HEK293 (cell line): ENCODE data around the gene GET3.

Experiments used
- CTCF ChIA-PET: fragments of 350-600 bp; formaldehyde crosslinking; extraction: SDS; loops from one replicate; lab custom pipeline; 2021; ENCODE audit warnings: antibody characterized with exemption; lab: Yijun Ruan, JAX
- POLR2A ChIA-PET: fragments of 300-600 bp; formaldehyde crosslinking; extraction: SDS; loops from one replicate; lab custom pipeline; 2020; ENCODE audit warnings: antibody characterized with exemption, inconsistent platforms; lab: Yijun Ruan, JAX
- H3K27ac ChIP-seq: fragments of 200-500 bp; sonication (Bioruptor generic); 2 replicates; pipeline ENCODE4 v1.5.1; 2014; ENCODE audit warnings: low read depth, low read length, control low read depth, inconsistent platforms; ENCODE audit errors: extremely low read depth
- H3K36me3 ChIP-seq, 2 experiments: fragments of 200-500 bp in 1 of 2; sonication (Bioruptor generic) in 1 of 2; 1 replicate in 1 of 2; 2 replicates in 1 of 2; pipeline ENCODE4 v1.5.1; 2014 to 2017; ENCODE audit warnings: inconsistent platforms in 2 of 2, low read length in 2 of 2; ENCODE audit not compliant: control insufficient read depth in 2 of 2, insufficient read depth in 1 of 2
- H3K4me1 ChIP-seq: fragments of 200-500 bp; sonication (Bioruptor generic); 2 replicates; pipeline ENCODE4 v1.5.1; 2014; ENCODE audit warnings: mild to moderate bottlenecking, low read length, inconsistent platforms; ENCODE audit not compliant: control insufficient read depth, insufficient read depth
- H3K4me3 ChIP-seq: 2 replicates; pipeline ENCODE4 v1.5.1; 2011; ENCODE audit warnings: low read depth, mild to moderate bottlenecking, control low read depth, low read length, moderate library complexity
- H3K9me3 ChIP-seq: fragments of 200-500 bp; sonication (Bioruptor generic); 2 replicates; pipeline ENCODE4 v1.5.1; 2014; ENCODE audit warnings: low read depth, low read length, inconsistent platforms; ENCODE audit not compliant: control insufficient read depth, insufficient read depth
- BCL11B ChIP-seq: fragments of 450-650 bp; formaldehyde crosslinking; IDR thresholded peaks from 2 replicates; pipeline ENCODE4 v1.5.1; 2016; ENCODE audit warnings: low read depth, missing biosample characterization, missing genetic modification characterization
- HOXA7 ChIP-seq: sonication (generic); formaldehyde crosslinking; IDR thresholded peaks from 2 replicates; pipeline ENCODE4 v1.8.1; 2022; ENCODE audit warnings: missing genetic modification reagents, borderline replicate concordance
- INSM2 ChIP-seq: fragments of 450-650 bp; formaldehyde crosslinking; IDR thresholded peaks from 2 replicates; pipeline ENCODE4 v1.5.1; 2016; ENCODE audit warnings: missing biosample characterization, missing genetic modification characterization
- KLF1 ChIP-seq: fragments of 450-650 bp; formaldehyde crosslinking; IDR thresholded peaks from 2 replicates; pipeline ENCODE4 v1.5.1; 2016; ENCODE audit warnings: missing biosample characterization, missing genetic modification characterization
- KLF10 ChIP-seq: fragments of 450-650 bp; IDR thresholded peaks from 2 replicates; pipeline ENCODE4 v1.5.1; 2018; ENCODE audit warnings: missing biosample characterization, mild to moderate bottlenecking, missing genetic modification characterization
- KLF16 ChIP-seq: fragments of 450-650 bp; formaldehyde crosslinking; IDR thresholded peaks from 2 replicates; pipeline ENCODE4 v1.5.1; 2017; ENCODE audit warnings: missing biosample characterization, missing genetic modification characterization
- KLF7 ChIP-seq: fragments of 450-650 bp; formaldehyde crosslinking; IDR thresholded peaks from 2 replicates; pipeline ENCODE4 v1.5.1; 2016; ENCODE audit warnings: missing biosample characterization, missing genetic modification characterization, borderline replicate concordance
- PRDM1 ChIP-seq: fragments of 450-650 bp; formaldehyde crosslinking; IDR thresholded peaks from 2 replicates; pipeline ENCODE4; 2016; ENCODE audit warnings: missing biosample characterization, missing genetic modification characterization
- PRDM10 ChIP-seq: fragments of 450-650 bp; formaldehyde crosslinking; IDR thresholded peaks from 2 replicates; pipeline ENCODE4 v1.5.1; 2016; ENCODE audit warnings: missing biosample characterization, missing genetic modification characterization
- RBAK ChIP-seq: fragments of 450-650 bp; formaldehyde crosslinking; IDR thresholded peaks from 2 replicates; pipeline ENCODE4 v1.5.1; 2016; ENCODE audit warnings: missing biosample characterization, missing genetic modification characterization
- SP2 ChIP-seq: fragments of 450-650 bp; formaldehyde crosslinking; IDR thresholded peaks from 2 replicates; pipeline ENCODE4 v1.5.1; 2016; ENCODE audit warnings: missing biosample characterization, missing genetic modification characterization
- TRIM28 ChIP-seq: IDR thresholded peaks from 2 replicates; pipeline ENCODE4 v1.6.1; 2011; ENCODE audit warnings: low read length, control low read depth, borderline replicate concordance
- ZBTB11 ChIP-seq: fragments of 450-650 bp; formaldehyde crosslinking; conservative IDR thresholded peaks from 2 replicates; pipeline ENCODE4 v1.5.1; 2016; ENCODE audit warnings: low read depth, missing biosample characterization, missing genetic modification characterization
- ZBTB7A ChIP-seq: fragments of 450-650 bp; formaldehyde crosslinking; IDR thresholded peaks from 2 replicates; pipeline ENCODE4 v1.5.1; 2016; ENCODE audit warnings: low read depth, missing biosample characterization, missing genetic modification characterization
- ZNF114 ChIP-seq: fragments of 450-650 bp; formaldehyde crosslinking; IDR thresholded peaks from 2 replicates; pipeline ENCODE4 v1.5.0; 2017; ENCODE audit warnings: missing biosample characterization, missing genetic modification characterization
- ZNF132 ChIP-seq: fragments of 450-650 bp; formaldehyde crosslinking; IDR thresholded peaks from 2 replicates; pipeline ENCODE4 v1.5.1; 2017; ENCODE audit warnings: missing biosample characterization, missing genetic modification characterization, borderline replicate concordance
- ZNF169 ChIP-seq: fragments of 450-650 bp; formaldehyde crosslinking; IDR thresholded peaks from 2 replicates; pipeline ENCODE4 v1.5.1; 2016; ENCODE audit warnings: missing biosample characterization, missing genetic modification characterization
- ZNF214 ChIP-seq: fragments of 450-650 bp; formaldehyde crosslinking; IDR thresholded peaks from 2 replicates; pipeline ENCODE4 v1.5.1; 2017; ENCODE audit warnings: missing biosample characterization, mild to moderate bottlenecking, missing genetic modification characterization, borderline replicate concordance
- ZNF501 ChIP-seq: fragments of 450-650 bp; formaldehyde crosslinking; IDR thresholded peaks from 2 replicates; pipeline ENCODE4 v1.5.1; 2016; ENCODE audit warnings: missing biosample characterization, missing genetic modification characterization
- ZNF596 ChIP-seq: fragments of 450-650 bp; IDR thresholded peaks from 2 replicates; pipeline ENCODE4 v1.5.0; 2018; ENCODE audit warnings: missing biosample characterization, mild to moderate bottlenecking, missing genetic modification characterization, moderate library complexity
- ZNF664 ChIP-seq: fragments of 450-650 bp; formaldehyde crosslinking; IDR thresholded peaks from 2 replicates; pipeline ENCODE4 v1.5.1; 2016; ENCODE audit warnings: missing biosample characterization, missing genetic modification characterization
- ZNF670 ChIP-seq: fragments of 450-650 bp; formaldehyde crosslinking; IDR thresholded peaks from 2 replicates; pipeline ENCODE4 v1.5.1; 2016; ENCODE audit warnings: missing biosample characterization, missing genetic modification characterization, low read depth
- ZNF704 ChIP-seq: fragments of 450-650 bp; formaldehyde crosslinking; IDR thresholded peaks from 2 replicates; pipeline ENCODE4 v1.5.1; 2016; ENCODE audit warnings: missing biosample characterization, missing genetic modification characterization
- ZNF707 ChIP-seq: fragments of 450-650 bp; formaldehyde crosslinking; IDR thresholded peaks from 2 replicates; pipeline ENCODE4 v1.5.1; 2016; ENCODE audit warnings: missing biosample characterization, missing genetic modification characterization
- ZNF792 ChIP-seq: fragments of 450-650 bp; formaldehyde crosslinking; IDR thresholded peaks from 2 replicates; pipeline ENCODE4 v1.5.1; 2016; ENCODE audit warnings: missing biosample characterization, missing genetic modification characterization
- ZSCAN30 ChIP-seq: fragments of 450-650 bp; IDR thresholded peaks from 2 replicates; pipeline ENCODE4 v1.5.1; 2018; ENCODE audit warnings: missing biosample characterization, mild to moderate bottlenecking, missing genetic modification characterization, moderate library complexity

Gene GET3

GRCh38 chr19:12722566-12723380 is 14.5 kb upstream of the GET3 start (continued):
- TF ChIP-seq INSM2 (peak; percentile 83; the same call in 1 of the 2 replicates), KLF1 (tag by site-specific recombination) (peak; percentile 15; the same call in 1 of the 2 replicates), PRDM1 (peak; percentile 61), ZSCAN30 (tag by site-specific recombination) (0 out of 2 replicates have a peak, but pooled peaks have one; percentile 41), PRDM10 (peak; percentile 89), ZNF132 (tag by site-specific recombination) (no peak), HOXA7 (CRISPR knock-in tag) (no peak), KLF7 (tag by site-specific recombination) (peak; percentile 74; the same call in 1 of the 2 replicates)

- H3K4me3 ChIP-seq: peak overlapping the region; percentile 79
- CTCF ChIA-PET: interaction anchor here (0.6 to 3.3 kb wide), 9 partner anchors 10 to 328 kb away, joined by 3 to 19 read pairs (median 3); partner anchors contain the start of genes GET3 and TRIR
- no peak for TF ChIP-seq KLF16 (tag by site-specific recombination)
- no peak for TF ChIP-seq ZNF596 (tag by site-specific recombination)
- TF ChIP-seq ZNF169: no peak
- TF ChIP-seq ZNF214 (tag by site-specific recombination): no peak
- TF ChIP-seq RBAK (tag by site-specific recombination): no peak
- TF ChIP-seq ZNF664 (tag by site-specific recombination): no peak
- no peak for TF ChIP-seq ZNF670
- no peak for TF ChIP-seq ZNF792 (tag by site-specific recombination)
- no peak for TF ChIP-seq SP2
- TF ChIP-seq ZBTB7A (tag by site-specific recombination): no peak
- no peak for TF ChIP-seq KLF10 (tag by site-specific recombination)
- no peak for TF ChIP-seq TRIM28
- TF ChIP-seq ZNF501 (tag by site-specific recombination): no peak
- no peak for TF ChIP-seq BCL11B (tag by site-specific recombination)
- TF ChIP-seq ZNF114 (tag by site-specific recombination): no peak
- no peak for TF ChIP-seq ZNF704 (tag by site-specific recombination)
- TF ChIP-seq ZNF707 (tag by site-specific recombination): no peak
- no peak for TF ChIP-seq ZBTB11
- TF ChIP-seq, all 188 proteins: peak for 0
- Histone ChIP-seq H3K36me3 (peaks cover 10 to 28% of the 10 kb centered on the region in 2 experiments; a peak in 2 of 3 replicates), H3K27ac (peak overlapping the region; percentile 97), H3K9me3 (no peaks in the 10 kb centered on the region), H3K4me1 (no peaks in the 10 kb centered on the region)
- POLR2A ChIA-PET: interaction anchor here (0.7 to 5.1 kb wide), 12 partner anchors 8 to 168 kb away, joined by 3 to 89 read pairs (median 4); partner anchors contain the start of genes DHPS, FBXW9, GCDH and GET3
Observed at GRCh38 chr19:12723381-12723640, 14.0 kb upstream of the GET3 start.
